LNCaP clone FGC (cell line): Measurements from ENCODE around the gene ACTR3C.

Experiments
- DNase-seq: peaks from one replicate; pipeline ENCODE4 v3.0.0-alpha.2; 2011; ENCODE audit warnings: low read depth
- H3K4me3 ChIP-seq: 2 replicates; pipeline ENCODE4 v1.5.1; 2011; ENCODE audit warnings: mild to moderate bottlenecking, low read depth, low read length, control low read depth
- CTCF ChIP-seq: IDR thresholded peaks from 2 replicates; pipeline ENCODE4 v1.5.1; 2012; ENCODE audit warnings: mild to moderate bottlenecking; ENCODE audit not compliant: control insufficient read depth, insufficient read depth; ENCODE audit errors: extremely low read depth

The ACTR3C gene

DNA sequence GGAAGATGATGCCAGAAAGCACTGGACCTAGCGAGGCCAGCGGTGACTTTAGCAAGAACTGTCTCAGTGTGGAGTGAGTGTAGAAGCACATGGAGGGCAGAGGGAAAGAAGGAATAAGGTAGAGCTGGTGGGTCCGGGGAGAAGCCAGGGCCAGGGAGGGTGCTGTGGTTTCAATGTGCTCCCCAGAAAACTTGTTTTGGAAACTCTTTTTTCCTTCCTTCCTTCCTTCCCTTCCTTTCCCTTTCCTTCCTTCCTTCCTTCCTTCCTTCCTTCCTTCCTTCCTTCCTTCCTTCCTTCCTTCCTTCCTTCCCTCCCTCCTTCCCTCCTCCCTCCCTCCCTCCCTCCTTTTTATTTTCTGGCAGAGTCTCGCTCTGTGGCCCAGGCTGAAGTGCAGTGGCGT is 23.6 kb upstream of the ACTR3C start:
- no peak overlapping the region for H3K4me3 ChIP-seq
- no peak for DNase-seq
- TF ChIP-seq CTCF = no peak

GRCh38 chr7:150345012-150345411 is 21.7 kb upstream of the ACTR3C start:
- no peak for DNase-seq
- no peak for TF ChIP-seq CTCF
- no peak overlapping the region for H3K4me3 ChIP-seq

GRCh38 chr7:150344299-150344698 is 21.0 kb upstream of the ACTR3C start:
- DNase-seq = no peak
- no peak for TF ChIP-seq CTCF
- no peak overlapping the region for H3K4me3 ChIP-seq

GRCh38 chr7:150343225-150343624 is 19.9 kb upstream of the ACTR3C start:
- no peak for TF ChIP-seq CTCF
- no peak overlapping the region for H3K4me3 ChIP-seq
- DNase-seq = no peak

- H3K4me3 ChIP-seq = no peak overlapping the region
- no peak for TF ChIP-seq CTCF
- no peak for DNase-seq
These were observed 18.7 kb upstream of the ACTR3C start for GRCh38 chr7:150342121-150342408.

DNA sequence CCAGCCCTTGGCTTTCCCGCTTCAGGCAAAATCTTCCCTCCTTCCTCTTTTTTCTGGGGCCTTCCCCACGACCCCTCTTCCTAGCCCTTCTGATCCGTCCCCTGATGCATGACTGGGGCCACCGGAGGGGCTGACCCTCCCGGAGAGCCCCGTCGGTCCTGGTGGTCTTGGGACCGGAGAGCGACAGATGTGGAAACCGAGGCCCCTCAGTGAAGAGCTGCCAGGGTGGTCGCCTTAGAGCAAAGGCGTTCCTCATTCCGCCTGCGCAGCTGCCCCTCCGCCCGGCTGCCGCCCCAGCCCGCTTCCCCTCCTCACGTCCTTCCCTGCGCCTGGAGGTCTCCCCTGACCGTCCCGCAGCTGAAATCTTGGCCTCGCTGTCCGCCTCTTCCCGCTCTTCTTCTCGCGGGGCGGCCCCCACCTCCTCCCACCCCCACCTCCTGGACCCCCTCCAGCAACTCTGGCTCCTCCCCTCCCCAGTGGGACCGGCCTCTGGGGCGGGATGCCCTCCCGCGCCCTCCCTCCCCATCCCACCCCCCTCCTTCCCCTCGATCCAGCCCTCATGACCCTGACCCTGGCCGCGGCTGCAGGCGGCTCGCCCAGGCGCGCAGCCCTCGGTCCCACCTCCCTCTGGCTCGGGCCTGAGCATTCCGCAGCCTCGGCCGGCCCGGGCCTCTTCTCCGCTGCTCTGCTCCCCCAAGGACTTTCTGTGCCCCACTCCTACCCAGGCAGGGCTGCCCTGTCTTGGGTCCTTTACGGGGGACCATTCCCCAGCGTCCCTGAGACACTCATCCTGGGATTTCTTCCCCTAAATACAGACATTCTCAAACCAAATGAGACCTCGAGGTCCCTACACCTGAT is 18.1 kb upstream of the ACTR3C start, which contains the start of gene RARRES2:
RARRES2 (minus strand) TSS at position 367 of the 858 bp plus-strand sequence. CDS start 1,020 bp downstream, outside the sequence.
- DNase-seq = no peak
- no peak within 1 kb of the TSS for H3K4me3 ChIP-seq

More for the DNA sequence above, 18.1 kb upstream of the ACTR3C start, which contains the start of gene RARRES2:
- no peak for TF ChIP-seq CTCF
